Neural progenitor cell (in vitro differentiated cells): ENCODE data around the gene CD1C. TPM values are rescaled to one million over a fixed set of nuclear protein-coding genes. Genes with fewer than 3 reads are reported as not detected.

Source experiments
- DNase-seq: peaks from one replicate; pipeline ENCODE4 v3.0.0-alpha.2; 2016; ENCODE audit warnings: low spot score
- H2AFZ ChIP-seq: fragments of 200-600 bp; sonication (generic); replicated peaks from 2 replicates; pipeline ENCODE4 v1.6.1; 2016; ENCODE audit warnings: antibody characterized with exemption
- H3F3A ChIP-seq: fragments of 200-600 bp; sonication (generic); 2 replicates; pipeline ENCODE4 v1.6.1; 2016; ENCODE audit warnings: antibody characterized with exemption, low read depth
- H3K27ac ChIP-seq: fragments of 200-600 bp; sonication (generic); 2 replicates; pipeline ENCODE4 v1.5.1; 2016; ENCODE audit warnings: mild to moderate bottlenecking
- H3K27me3 ChIP-seq: fragments of 200-600 bp; sonication (generic); 2 replicates; pipeline ENCODE4 v1.6.1; 2016; ENCODE audit warnings: mild to moderate bottlenecking, moderate library complexity
- H3K36me3 ChIP-seq: fragments of 200-600 bp; sonication (generic); 2 replicates; pipeline ENCODE4 v1.5.1; 2016
- H3K4me1 ChIP-seq: fragments of 200-600 bp; sonication (generic); 2 replicates; pipeline ENCODE4 v1.6.1; 2016; ENCODE audit warnings: mixed run types
- H3K4me2 ChIP-seq: fragments of 200-600 bp; sonication (generic); 2 replicates; pipeline ENCODE4 v1.6.1; 2016
- H3K4me3 ChIP-seq: fragments of 200-600 bp; sonication (generic); 2 replicates; pipeline ENCODE4 v1.5.1; 2016
- H3K79me2 ChIP-seq: fragments of 200-600 bp; sonication (generic); 2 replicates; pipeline ENCODE4 v1.6.1; 2016; ENCODE audit warnings: low read depth
- H3K9ac ChIP-seq: fragments of 200-600 bp; sonication (generic); 2 replicates; pipeline ENCODE4 v1.6.1; 2016
- H3K9me3 ChIP-seq: fragments of 200-600 bp; sonication (generic); 2 replicates; pipeline ENCODE4 v1.5.1; 2016; ENCODE audit warnings: low read depth
- H4K20me1 ChIP-seq: fragments of 200-600 bp; sonication (generic); 2 replicates; pipeline ENCODE4 v1.6.1; 2016; ENCODE audit warnings: low read depth
- H3K27ac Mint-ChIP-seq: 3 replicates; pipeline ENCODE4 v1.8.0; 2021; ENCODE audit warnings: mixed read lengths
- H3K27me3 Mint-ChIP-seq: 2 replicates; pipeline ENCODE4 v1.8.0; 2022; ENCODE audit warnings: low read depth, mild to moderate bottlenecking, inconsistent platforms, moderate library complexity, mixed read lengths; ENCODE audit not compliant: insufficient read depth
- H3K36me3 Mint-ChIP-seq: 3 replicates; pipeline ENCODE4 v1.8.0; 2021; ENCODE audit warnings: mixed read lengths
- H3K4me1 Mint-ChIP-seq: 3 replicates; pipeline ENCODE4 v1.8.0; 2021; ENCODE audit warnings: mixed read lengths
- H3K4me3 Mint-ChIP-seq: 3 replicates; pipeline ENCODE4 v1.8.0; 2021; ENCODE audit warnings: mild to moderate bottlenecking, moderate library complexity, mixed read lengths
- H3K9me3 Mint-ChIP-seq: 3 replicates; pipeline ENCODE4 v1.8.0; 2020; ENCODE audit warnings: mixed read lengths
- CTCF ChIP-seq: fragments of 200-600 bp; sonication (generic); IDR thresholded peaks from 2 replicates; pipeline ENCODE4 v1.5.1; 2017; ENCODE audit warnings: antibody characterized with exemption, mild to moderate bottlenecking
- EZH2 ChIP-seq: fragments of 200-600 bp; sonication (generic); IDR thresholded peaks from 2 replicates; pipeline ENCODE4 v1.6.1; 2017; ENCODE audit warnings: antibody characterized with exemption, mild to moderate bottlenecking, moderate library complexity
- EZH2phosphoT487 ChIP-seq: fragments of 200-600 bp; sonication (generic); IDR thresholded peaks from 2 replicates; pipeline ENCODE4 v1.6.1; 2017; ENCODE audit warnings: antibody characterized with exemption
- total RNA-seq: library from RNA; depleted of rRNA; stranded (reverse); fragments of >200 nt; gene quantifications from 2 replicates; pipeline ENCODE4 v1.2.3, GENCODE V29; 2015; ENCODE audit warnings: low replicate concordance

CD1C gene
- not detected in 2 replicates for total RNA-seq

- Histone ChIP-seq H3K4me2 (no peak within 1 kb of the TSS), H3F3A (no peaks in the 10 kb centered on the region), H3K9me3 (no peaks in the 10 kb centered on the region), H3K4me3 (no peak within 1 kb of the TSS), H3K36me3 (no peaks in the 10 kb centered on the region), H3K9ac (no peak within 1 kb of the TSS), H3K27me3 (no peaks in the 10 kb centered on the region), H2AFZ (no peak within 1 kb of the TSS), H3K27ac (no peak within 1 kb of the TSS), H3K4me1 (peaks cover 2% of the 10 kb centered on the region), H4K20me1 (no peaks in the 10 kb centered on the region), H3K79me2 (no peaks in the 10 kb centered on the region)
- Mint-ChIP-seq H3K27ac (no peak within 1 kb of the TSS), H3K27me3 (no peaks in the 10 kb centered on the region), H3K36me3 (no peaks in the 10 kb centered on the region), H3K4me1 (no peaks in the 10 kb centered on the region), H3K9me3 (no peaks in the 10 kb centered on the region), H3K4me3 (no peak within 1 kb of the TSS)
- TF ChIP-seq EZH2 (no peak), CTCF (no peak), EZH2phosphoT487 (no peak)
- DNase-seq = no peak
Observed at GRCh38 chr1:158289811-158290210, at the start of gene CD1C. Gene CD1C, plus strand, starts transcription at chr1:158289923. Its CDS starts 142 bp downstream, at chr1:158290065.

GRCh38 chr1:158246650-158247049 lies 43.1 kb upstream of the CD1C start:
- H3K9ac ChIP-seq = no peak overlapping the region
- no peaks in the 10 kb centered on the region for H3K4me1 ChIP-seq
- H4K20me1 ChIP-seq = no peaks in the 10 kb centered on the region
- Mint-ChIP-seq H3K9me3 (no peaks in the 10 kb centered on the region), H3K27ac (no peak overlapping the region), H3K4me1 (no peaks in the 10 kb centered on the region), H3K4me3 (no peak overlapping the region), H3K36me3 (no peaks in the 10 kb centered on the region), H3K27me3 (peaks cover 10% of the 10 kb centered on the region)
- H3K79me2 ChIP-seq = no peaks in the 10 kb centered on the region
- no peak for DNase-seq
- H3K9me3 ChIP-seq = no peaks in the 10 kb centered on the region
- H3K27me3 ChIP-seq = no peaks in the 10 kb centered on the region
- no peak overlapping the region for H3K4me2 ChIP-seq
- no peak overlapping the region for H3K27ac ChIP-seq
- peak; percentile 13 for TF ChIP-seq CTCF
- TF ChIP-seq EZH2phosphoT487 = no peak
- H3K36me3 ChIP-seq = no peaks in the 10 kb centered on the region
- H2AFZ ChIP-seq = no peak overlapping the region
- no peaks in the 10 kb centered on the region for H3F3A ChIP-seq
- H3K4me3 ChIP-seq = no peak overlapping the region

- Histone ChIP-seq H3K36me3 (no peaks in the 10 kb centered on the region), H3K4me3 (no peak overlapping the region), H2AFZ (no peak overlapping the region), H3K9ac (no peak overlapping the region), H3F3A (no peaks in the 10 kb centered on the region), H3K27ac (no peak overlapping the region), H3K79me2 (no peaks in the 10 kb centered on the region), H3K4me2 (no peak overlapping the region), H3K27me3 (no peaks in the 10 kb centered on the region), H3K9me3 (no peaks in the 10 kb centered on the region), H3K4me1 (no peaks in the 10 kb centered on the region), H4K20me1 (no peaks in the 10 kb centered on the region)
- H3K9me3 Mint-ChIP-seq = no peaks in the 10 kb centered on the region
- no peak overlapping the region for H3K27ac Mint-ChIP-seq
- peaks cover 10% of the 10 kb centered on the region for H3K27me3 Mint-ChIP-seq
- H3K4me1 Mint-ChIP-seq = no peaks in the 10 kb centered on the region
- H3K4me3 Mint-ChIP-seq = no peak overlapping the region
- no peaks in the 10 kb centered on the region for H3K36me3 Mint-ChIP-seq
- DNase-seq = no peak
- no peak for TF ChIP-seq EZH2
Observed at GRCh38 chr1:158248118-158248517, 41.6 kb upstream of the CD1C start.

- Mint-ChIP-seq H3K36me3 (no peaks in the 10 kb centered on the region), H3K27me3 (peaks cover 10% of the 10 kb centered on the region), H3K9me3 (no peaks in the 10 kb centered on the region), H3K4me3 (no peak overlapping the region), H3K4me1 (no peaks in the 10 kb centered on the region), H3K27ac (no peak overlapping the region)
- no peaks in the 10 kb centered on the region for H3K27me3 ChIP-seq
- H3K9me3 ChIP-seq = no peaks in the 10 kb centered on the region
- H2AFZ ChIP-seq = no peak overlapping the region
- H3K4me1 ChIP-seq = no peaks in the 10 kb centered on the region
- TF ChIP-seq EZH2phosphoT487 (no peak), CTCF (no peak), EZH2 (no peak)
- no peaks in the 10 kb centered on the region for H3K79me2 ChIP-seq
- no peaks in the 10 kb centered on the region for H3K36me3 ChIP-seq
- no peak overlapping the region for H3K9ac ChIP-seq
- H3K4me2 ChIP-seq = no peak overlapping the region
- DNase-seq = no peak
- no peaks in the 10 kb centered on the region for H3F3A ChIP-seq
- no peaks in the 10 kb centered on the region for H4K20me1 ChIP-seq
- no peak overlapping the region for H3K4me3 ChIP-seq
- no peak overlapping the region for H3K27ac ChIP-seq
Observed at GRCh38 chr1:158248771-158249170, 41.0 kb upstream of the CD1C start.
